Measurements from ENCODE around the gene SOS1. TPM values are rescaled to one million over a fixed set of nuclear protein-coding genes. Genes with fewer than 3 reads are reported as not detected.
A peak's percentile ranks its signal among the peaks of the same experiment; 100 is the strongest.

SOS1 gene
- total and polyA plus RNA-seq, 2 donors from 2014 or later: 5.5 to 33.4 TPM

DNA sequence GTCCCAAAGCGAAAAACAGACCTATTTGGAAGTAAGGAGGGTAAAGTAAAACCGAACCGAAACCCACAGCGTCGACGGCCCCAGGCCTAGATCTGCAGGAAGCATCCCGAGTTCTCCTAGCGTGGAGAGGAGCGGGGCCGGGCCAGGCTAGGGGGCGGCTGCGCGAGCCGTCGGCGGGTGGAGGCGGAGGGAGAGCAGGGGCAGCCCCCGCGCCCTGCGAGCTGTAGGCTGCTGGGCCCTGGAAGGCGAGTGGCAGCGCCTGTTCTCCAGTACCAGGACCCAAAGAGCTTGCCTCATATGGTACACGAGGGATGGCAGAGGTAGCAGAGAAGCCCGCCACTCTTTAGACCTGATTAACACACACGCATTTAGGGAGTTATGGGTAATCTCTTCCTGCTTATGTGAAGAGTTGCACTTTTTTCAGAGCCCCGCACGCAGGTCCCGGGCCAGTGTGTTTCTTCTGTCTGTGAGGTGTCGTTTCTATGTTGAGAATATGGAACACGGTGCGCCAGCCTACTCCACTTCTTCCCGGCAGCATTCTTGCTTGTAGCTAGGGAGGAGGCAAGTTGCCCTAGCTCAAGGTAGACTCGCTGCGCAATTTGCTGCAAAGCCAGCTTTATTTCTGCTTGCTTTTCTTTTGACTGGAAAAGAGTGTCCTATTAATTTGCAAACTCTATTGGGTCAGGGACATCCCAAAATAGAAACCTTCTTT is 160.1 kb downstream of the SOS1 start:
- intact Hi-C loops (cut with DNase I): no loop called here
- no peaks in the 10 kb centered on the region for H3K27me3 ChIP-seq (ENCODE audit: control insufficient read depth, insufficient read depth, low read length)
- peak in 1 of 5 donors; percentile 74 for DNase-seq

DNA sequence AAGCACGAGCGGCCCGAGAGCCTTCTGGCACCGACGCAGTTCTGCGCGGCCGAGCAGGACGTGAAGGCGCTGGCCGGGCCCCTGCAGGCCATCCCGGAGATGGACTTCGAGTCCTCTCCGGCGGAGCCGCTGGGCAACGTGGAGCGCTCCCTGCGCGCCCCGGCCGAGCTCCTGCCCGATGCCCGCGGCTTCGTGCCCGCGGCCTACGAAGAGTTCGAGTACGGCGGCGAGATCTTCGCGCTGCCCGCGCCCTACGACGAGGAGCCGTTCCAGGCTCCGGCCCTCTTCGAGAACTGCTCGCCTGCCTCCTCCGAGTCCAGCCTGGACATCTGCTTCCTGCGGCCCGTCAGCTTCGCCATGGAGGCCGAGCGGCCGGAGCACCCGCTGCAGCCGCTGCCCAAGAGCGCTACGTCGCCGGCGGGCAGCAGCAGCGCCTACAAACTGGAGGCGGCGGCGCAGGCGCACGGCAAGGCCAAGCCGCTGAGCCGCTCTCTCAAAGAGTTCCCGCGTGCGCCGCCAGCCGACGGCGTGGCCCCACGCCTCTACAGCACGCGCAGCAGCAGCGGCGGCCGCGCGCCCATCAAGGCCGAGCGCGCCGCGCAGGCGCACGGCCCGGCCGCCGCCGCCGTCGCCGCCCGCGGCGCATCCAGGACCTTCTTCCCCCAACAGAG is 160.8 kb downstream of the SOS1 start:
- intact Hi-C loops (cut with DNase I): no loop called here
- no peaks in the 10 kb centered on the region for H3K27me3 ChIP-seq (ENCODE audit: control insufficient read depth, insufficient read depth, low read length)
- DNase-seq (peak; percentile 87 to 97 (median 91)), FAIRE-seq (no peak)
- TF ChIP-seq, protein P1, sequence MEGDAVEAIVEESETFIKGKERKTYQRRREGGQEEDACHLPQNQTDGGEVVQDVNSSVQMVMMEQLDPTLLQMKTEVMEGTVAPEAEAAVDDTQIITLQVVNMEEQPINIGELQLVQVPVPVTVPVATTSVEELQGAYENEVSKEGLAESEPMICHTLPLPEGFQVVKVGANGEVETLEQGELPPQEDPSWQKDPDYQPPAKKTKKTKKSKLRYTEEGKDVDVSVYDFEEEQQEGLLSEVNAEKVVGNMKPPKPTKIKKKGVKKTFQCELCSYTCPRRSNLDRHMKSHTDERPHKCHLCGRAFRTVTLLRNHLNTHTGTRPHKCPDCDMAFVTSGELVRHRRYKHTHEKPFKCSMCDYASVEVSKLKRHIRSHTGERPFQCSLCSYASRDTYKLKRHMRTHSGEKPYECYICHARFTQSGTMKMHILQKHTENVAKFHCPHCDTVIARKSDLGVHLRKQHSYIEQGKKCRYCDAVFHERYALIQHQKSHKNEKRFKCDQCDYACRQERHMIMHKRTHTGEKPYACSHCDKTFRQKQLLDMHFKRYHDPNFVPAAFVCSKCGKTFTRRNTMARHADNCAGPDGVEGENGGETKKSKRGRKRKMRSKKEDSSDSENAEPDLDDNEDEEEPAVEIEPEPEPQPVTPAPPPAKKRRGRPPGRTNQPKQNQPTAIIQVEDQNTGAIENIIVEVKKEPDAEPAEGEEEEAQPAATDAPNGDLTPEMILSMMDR (IDR thresholded peaks at IDR 0.05; ENCODE audit: borderline replicate concordance, extremely low read depth, insufficient read depth): peak; percentile 25
- H3K9me3 ChIP-seq (ENCODE audit: control insufficient read depth in 2 of 3, insufficient read depth in 1 of 3, low read length in 3 of 3): peaks cover 0 to 1% (median 0%) of the 10 kb centered on the region in 3 donors
- peaks cover 0 to 6% (median 0%) of the 10 kb centered on the region in 3 donors for H3K4me1 ChIP-seq (ENCODE audit: control insufficient read depth in 2 of 3, insufficient read depth in 2 of 3, low read depth in 1 of 3, low read length in 3 of 3)
- peak overlapping the region; percentile 36 to 55 (median 38) for H3K4me3 ChIP-seq (ENCODE audit: low read length in 3 of 3)
- no peak overlapping the region for H3K9ac ChIP-seq (ENCODE audit: low read length in 3 of 3)
- H3K36me3 ChIP-seq (ENCODE audit: control insufficient read depth in 2 of 3, insufficient read depth in 3 of 3, low read length in 3 of 3): no peaks in the 10 kb centered on the region
- no peak overlapping the region for H3K27ac ChIP-seq (ENCODE audit: low read depth in 2 of 2, low read length in 2 of 2)

More for the DNA sequence above, 160.1 kb downstream of the SOS1 start:
- Histone ChIP-seq H3K4me3 (ENCODE audit: low read length in 3 of 3) (peak overlapping the region in 2 of 3 donors; percentile 23 to 38), H3K27ac (ENCODE audit: low read depth in 2 of 2, low read length in 2 of 2) (no peak overlapping the region), H3K36me3 (ENCODE audit: control insufficient read depth in 2 of 3, insufficient read depth in 3 of 3, low read length in 3 of 3) (no peaks in the 10 kb centered on the region), H3K9ac (ENCODE audit: low read length in 3 of 3) (no peak overlapping the region), H3K4me1 (ENCODE audit: control insufficient read depth in 2 of 3, insufficient read depth in 2 of 3, low read depth in 1 of 3, low read length in 3 of 3) (peaks cover 0 to 6% (median 0%) of the 10 kb centered on the region in 3 donors), H3K9me3 (ENCODE audit: control insufficient read depth in 2 of 3, insufficient read depth in 1 of 3, low read length in 3 of 3) (peaks cover 0 to 1% (median 0%) of the 10 kb centered on the region in 3 donors)
- FAIRE-seq: no peak
- TF ChIP-seq, protein P1 (IDR thresholded peaks at IDR 0.05; ENCODE audit: borderline replicate concordance, extremely low read depth, insufficient read depth): no peak

DNA sequence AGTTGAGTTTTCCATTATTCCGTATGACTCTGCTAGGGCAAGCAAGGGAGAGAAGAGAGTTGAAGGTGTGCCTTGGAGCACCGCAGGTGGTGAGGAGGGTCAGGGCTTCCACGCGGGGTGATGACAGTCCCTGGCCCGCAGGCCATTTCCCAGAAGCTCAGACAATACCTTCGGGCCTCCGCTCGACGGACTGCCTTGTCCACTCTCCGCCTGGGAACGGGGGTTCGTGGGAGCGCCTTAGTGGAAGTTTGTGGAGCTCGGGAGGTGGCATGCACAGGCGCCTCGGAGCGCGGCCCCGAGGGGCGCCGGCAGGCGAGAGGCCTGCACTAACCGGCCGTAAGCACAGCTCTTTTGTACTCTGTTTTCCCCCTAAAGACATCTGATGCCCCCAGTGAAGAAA is 161.4 kb downstream of the SOS1 start:
- no peak for FAIRE-seq
- H3K27ac ChIP-seq (ENCODE audit: low read depth in 2 of 2, low read length in 2 of 2): no peak overlapping the region
- H3K36me3 ChIP-seq (ENCODE audit: control insufficient read depth in 2 of 3, insufficient read depth in 3 of 3, low read length in 3 of 3): no peaks in the 10 kb centered on the region
- H3K9me3 ChIP-seq (ENCODE audit: control insufficient read depth in 2 of 3, insufficient read depth in 1 of 3, low read length in 3 of 3): peaks cover 0 to 1% (median 0%) of the 10 kb centered on the region in 3 donors
- TF ChIP-seq, protein P1 (IDR thresholded peaks at IDR 0.05; ENCODE audit: borderline replicate concordance, extremely low read depth, insufficient read depth): no peak
- peaks cover 0 to 6% (median 0%) of the 10 kb centered on the region in 3 donors for H3K4me1 ChIP-seq (ENCODE audit: control insufficient read depth in 2 of 3, insufficient read depth in 2 of 3, low read depth in 1 of 3, low read length in 3 of 3)
- peak in 1 of 5 donors; percentile 51 for DNase-seq
- peak overlapping the region in 1 of 3 donors; percentile 55 for H3K4me3 ChIP-seq (ENCODE audit: low read length in 3 of 3)
- no peaks in the 10 kb centered on the region for H3K27me3 ChIP-seq (ENCODE audit: control insufficient read depth, insufficient read depth, low read length)
- intact Hi-C loops (cut with DNase I): no loop called here
- H3K9ac ChIP-seq (ENCODE audit: low read length in 3 of 3): no peak overlapping the region
